Activated T-helper 1 cell treated with anti-CD3 and anti-CD28 coated beads, Interleukin-12 subunit alpha, Interleukin-12 subunit beta, Interleukin-2, Interleukin-4 antibody, amounts not matched to agents 30 ng/mL and 10 ng/mL and 1 ng/mL, durations not matched to agents 14 hours and 24 hours and 36 hours (primary cell): Measurements from ENCODE around the gene AGRP. TPM values are rescaled to one million over a fixed set of nuclear protein-coding genes. Genes with fewer than 3 reads are reported as not detected.

ENCODE experiments used
- DNase-seq: peaks from one replicate; pipeline ENCODE4 v3.0.0; 2021; ENCODE audit warnings: low spot score
- H3K27ac Mint-ChIP-seq: one replicate; pipeline ENCODE4 v1.8.0; 2021; ENCODE audit warnings: mild to moderate bottlenecking, mixed read lengths
- H3K27me3 Mint-ChIP-seq: one replicate; pipeline ENCODE4 v1.8.0; 2022; ENCODE audit warnings: mild to moderate bottlenecking, moderate library complexity, mixed read lengths; ENCODE audit not compliant: insufficient read depth
- H3K36me3 Mint-ChIP-seq: one replicate; pipeline ENCODE4 v1.8.0; 2021; ENCODE audit warnings: low read depth, mixed read lengths
- H3K4me1 Mint-ChIP-seq: one replicate; pipeline ENCODE4 v1.8.0; 2021; ENCODE audit warnings: low read depth, mixed read lengths
- H3K4me3 Mint-ChIP-seq: one replicate; pipeline ENCODE4 v1.8.0; 2021; ENCODE audit warnings: mild to moderate bottlenecking, moderate library complexity, mixed read lengths
- H3K9me3 Mint-ChIP-seq: one replicate; pipeline ENCODE4 v1.8.0; 2021; ENCODE audit warnings: mixed read lengths
- intact Hi-C: fragments of 100-400 bp; cut with micrococcal nuclease; formaldehyde crosslinking; loops from one replicate; pipeline ENCODE4 v1.15.1; 2024
- total RNA-seq: library from RNA; stranded (reverse); gene quantifications from 2 replicates; pipeline ENCODE4 v1.2.3, GENCODE V29; 2022

AGRP gene
- not detected in 2 replicates for total RNA-seq

DNA sequence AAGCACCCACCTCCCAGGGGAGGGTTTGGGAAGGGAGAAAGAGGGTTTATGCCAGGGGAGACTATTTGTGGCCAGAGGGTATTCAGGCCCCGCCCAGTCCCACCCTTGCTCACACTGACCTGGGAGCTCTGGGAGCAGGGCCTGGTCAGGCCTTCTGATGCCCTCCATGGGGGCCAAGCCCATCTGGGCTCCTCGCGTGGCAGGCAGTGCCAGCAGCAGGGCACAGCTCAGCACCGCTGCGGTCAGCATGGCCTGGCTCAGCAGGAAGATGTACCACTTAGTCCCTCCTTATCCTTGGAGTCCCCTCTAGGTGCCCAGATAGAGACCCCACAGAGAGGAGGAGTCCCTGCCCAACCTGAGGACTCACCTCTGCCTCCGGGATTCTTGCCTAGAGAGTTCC, at the start of gene AGRP:
Gene AGRP, minus strand, starts transcription at position 398 of the 400 bp plus-strand sequence. Its CDS starts 149 bp downstream, at position 249.
- no peaks in the 10 kb centered on the region for H3K9me3 Mint-ChIP-seq
- H3K4me1 Mint-ChIP-seq, result peaks cover 22% of the 10 kb centered on the region
- peaks cover 6% of the 10 kb centered on the region for H3K36me3 Mint-ChIP-seq
- H3K27ac Mint-ChIP-seq, result peak within 1 kb of the TSS; percentile 97
- DNase-seq, result no peak
- intact Hi-C loops, result no loop called here
- H3K27me3 Mint-ChIP-seq, result no peaks in the 10 kb centered on the region
- peak within 1 kb of the TSS; percentile 89 for H3K4me3 Mint-ChIP-seq

DNA sequence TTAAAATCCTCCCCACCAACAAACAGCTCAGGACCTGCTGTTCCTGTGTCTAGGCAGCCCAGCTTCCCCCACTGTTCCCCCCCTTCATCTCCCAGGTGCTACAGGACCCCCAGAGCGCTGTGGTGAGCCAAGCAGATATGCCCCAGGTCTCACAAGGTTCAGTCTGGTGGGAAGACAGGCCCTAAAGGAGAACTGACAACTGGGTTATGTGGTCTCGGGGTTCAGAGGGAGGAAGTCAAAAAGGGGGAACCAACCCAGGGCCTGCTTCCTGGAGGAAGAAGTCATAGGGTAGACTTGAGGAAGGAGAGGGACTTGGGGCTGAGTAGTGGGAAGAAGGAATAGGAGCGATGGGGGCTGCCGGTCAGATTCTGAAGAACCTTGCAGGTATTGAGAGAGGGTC, 47.9 kb upstream of the AGRP start:
- no peak overlapping the region for H3K27ac Mint-ChIP-seq
- H3K9me3 Mint-ChIP-seq, result no peaks in the 10 kb centered on the region
- peaks cover 25% of the 10 kb centered on the region for H3K4me1 Mint-ChIP-seq
- H3K4me3 Mint-ChIP-seq, result peak overlapping the region; percentile 16
- intact Hi-C loops, result no loop called here
- peaks cover 43% of the 10 kb centered on the region for H3K27me3 Mint-ChIP-seq
- DNase-seq, result no peak
- peaks cover 3% of the 10 kb centered on the region for H3K36me3 Mint-ChIP-seq

GRCh38 chr16:67530013-67530939, 46.9 kb upstream of the AGRP start:
- Mint-ChIP-seq H3K4me1 (peaks cover 15% of the 10 kb centered on the region), H3K36me3 (peaks cover 3% of the 10 kb centered on the region), H3K27me3 (peaks cover 40% of the 10 kb centered on the region), H3K27ac (no peak overlapping the region), H3K4me3 (peak overlapping the region; percentile 80), H3K9me3 (no peaks in the 10 kb centered on the region)
- intact Hi-C loops, result no loop called here
- no peak for DNase-seq

- H3K36me3 Mint-ChIP-seq, result peaks cover 3% of the 10 kb centered on the region
- peaks cover 40% of the 10 kb centered on the region for H3K27me3 Mint-ChIP-seq
- peaks cover 12% of the 10 kb centered on the region for H3K4me1 Mint-ChIP-seq
- no peak for DNase-seq
- intact Hi-C loops, result loop anchor here (10.0 kb wide), 1 partner anchor 275 kb away; the partner anchor contains the start of genes RANBP10 and TSNAXIP1
- H3K27ac Mint-ChIP-seq, result no peak overlapping the region
- no peaks in the 10 kb centered on the region for H3K9me3 Mint-ChIP-seq
- H3K4me3 Mint-ChIP-seq, result peak overlapping the region; percentile 80
Observed at GRCh38 chr16:67529582-67530012, 46.2 kb upstream of the AGRP start.

DNA sequence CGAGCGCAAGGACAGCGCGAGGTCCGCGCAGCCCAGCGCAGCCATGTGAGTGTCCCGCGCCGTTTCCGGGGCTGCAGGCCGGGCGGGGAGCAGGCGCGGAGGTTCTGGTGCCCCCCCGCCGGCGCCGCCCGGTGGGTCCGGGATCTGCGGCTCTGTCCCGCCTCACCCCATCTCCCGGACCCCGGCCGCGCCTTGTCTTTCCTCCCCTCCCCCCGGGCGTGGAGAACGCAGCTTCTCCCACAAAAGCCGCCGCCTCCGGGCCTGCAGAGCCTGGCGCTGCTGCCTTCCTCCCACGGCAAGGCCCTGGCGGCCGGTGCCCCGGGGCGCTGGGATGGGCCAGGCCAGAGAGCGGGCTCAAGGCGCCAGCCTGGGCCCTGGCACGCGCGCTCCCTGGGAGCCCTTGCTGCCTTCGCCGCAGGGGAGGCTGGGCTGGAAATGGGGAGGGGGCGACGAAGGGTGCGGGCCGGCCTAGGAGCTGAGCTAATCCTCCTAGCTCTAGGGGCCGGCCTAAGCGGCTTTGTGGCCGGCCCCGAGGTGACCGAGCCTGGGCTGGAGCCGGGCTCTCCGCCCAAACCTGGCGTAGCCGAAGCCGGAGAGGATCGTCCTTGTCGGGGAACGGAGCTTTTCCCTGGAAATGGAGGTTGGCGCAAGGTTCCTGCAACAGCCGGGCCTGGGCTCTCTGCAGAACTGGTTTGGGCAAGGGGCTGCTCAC, 45.7 kb upstream of the AGRP start:
- Mint-ChIP-seq H3K36me3 (peaks cover 3% of the 10 kb centered on the region), H3K4me1 (peaks cover 12% of the 10 kb centered on the region), H3K27me3 (peaks cover 43% of the 10 kb centered on the region), H3K27ac (no peak overlapping the region), H3K9me3 (no peaks in the 10 kb centered on the region), H3K4me3 (peak overlapping the region; percentile 80)
- intact Hi-C loops, result loop anchor here (1.0 to 10.0 kb wide), 2 partner anchors 8 to 276 kb away; partner anchors contain the start of genes RANBP10 and TSNAXIP1
- DNase-seq, result no peak

DNA sequence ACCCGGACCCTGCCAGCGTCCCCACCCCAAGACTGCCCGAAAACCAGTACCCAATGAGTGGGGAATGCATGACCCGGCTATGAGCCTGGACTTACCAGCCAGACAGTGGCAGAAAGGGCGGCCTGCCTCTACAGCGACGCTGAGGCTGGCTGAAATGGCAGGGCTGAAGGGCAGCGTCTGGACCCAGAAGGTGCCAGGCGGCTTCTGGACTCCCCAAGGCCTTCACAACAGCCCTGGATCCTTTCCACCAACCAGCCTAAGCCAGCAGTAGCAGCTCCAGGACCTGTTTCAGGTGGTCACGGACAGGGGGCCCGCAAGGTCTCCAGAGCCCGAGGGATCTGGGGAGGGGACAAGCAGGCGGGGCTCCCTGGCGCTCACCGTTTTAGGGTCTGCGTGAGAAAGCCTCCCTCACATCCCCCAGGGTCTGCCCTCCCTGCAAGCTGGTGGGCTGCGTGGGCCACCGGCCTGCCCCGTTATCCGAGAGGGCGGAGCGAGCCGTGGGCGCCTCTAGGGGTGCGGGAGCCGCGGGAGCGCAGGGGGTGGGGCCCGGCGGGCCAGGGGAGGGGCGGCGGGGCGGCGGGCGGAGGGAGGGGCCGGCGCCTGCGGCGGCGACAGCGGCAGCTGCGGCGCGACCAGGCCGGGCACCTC, 45.0 kb upstream of the AGRP start, which contains the start of gene RIPOR1:
Gene RIPOR1, plus strand, starts transcription at position 608 of the 648 bp plus-strand sequence. CDS start 9,618 bp downstream, outside the sequence.
- H3K27me3 Mint-ChIP-seq, result peaks cover 40% of the 10 kb centered on the region
- H3K4me1 Mint-ChIP-seq, result peaks cover 12% of the 10 kb centered on the region
- DNase-seq, result peak; percentile 34
- peak within 1 kb of the TSS; percentile 80 for H3K4me3 Mint-ChIP-seq
- peaks cover 3% of the 10 kb centered on the region for H3K36me3 Mint-ChIP-seq
- no peaks in the 10 kb centered on the region for H3K9me3 Mint-ChIP-seq
- H3K27ac Mint-ChIP-seq, result no peak within 1 kb of the TSS
- intact Hi-C loops, result loop anchor here (1.0 to 10.0 kb wide), 2 partner anchors 9 to 276 kb away; partner anchors contain the start of genes RANBP10 and TSNAXIP1

DNA sequence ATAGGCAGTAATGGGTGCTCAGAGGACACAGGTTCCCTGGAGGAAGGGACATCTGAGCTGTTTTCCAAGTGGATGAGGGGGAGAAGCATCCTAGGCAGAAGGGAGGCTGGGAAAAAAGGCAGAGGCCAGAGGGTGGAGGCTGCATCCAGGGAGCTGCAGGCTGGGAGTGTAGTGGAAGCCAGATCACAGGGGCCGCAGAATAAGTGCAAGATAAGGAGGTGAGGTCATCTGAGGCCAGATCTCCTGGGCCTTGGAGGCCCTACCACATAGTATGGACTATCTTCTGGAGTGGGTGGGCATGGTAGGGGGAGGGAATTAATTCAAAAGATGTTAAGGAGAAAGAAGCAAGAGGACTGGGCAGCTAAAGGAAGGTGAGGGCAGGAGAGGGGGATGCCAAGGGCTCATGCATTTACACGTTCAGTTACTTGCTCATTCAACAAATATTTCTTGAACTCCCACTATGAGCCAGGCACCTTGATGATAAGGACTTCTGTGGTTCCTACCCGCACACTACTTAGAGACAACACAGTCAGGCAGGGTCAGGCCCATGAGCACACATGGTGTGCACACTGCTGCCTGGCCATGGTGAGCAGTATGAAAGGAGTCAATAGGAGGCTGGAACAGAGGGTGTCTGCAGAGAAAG, 42.9 kb upstream of the AGRP start:
- H3K36me3 Mint-ChIP-seq, result peaks cover 3% of the 10 kb centered on the region
- H3K4me1 Mint-ChIP-seq, result peaks cover 14% of the 10 kb centered on the region
- peaks cover 30% of the 10 kb centered on the region for H3K27me3 Mint-ChIP-seq
- no peak overlapping the region for H3K4me3 Mint-ChIP-seq
- no peak overlapping the region for H3K27ac Mint-ChIP-seq
- no peak for DNase-seq
- no peaks in the 10 kb centered on the region for H3K9me3 Mint-ChIP-seq
- intact Hi-C loops, result loop anchor here (10.0 kb wide), 1 partner anchor 279 kb away; the partner anchor contains the start of genes RANBP10 and TSNAXIP1

DNA sequence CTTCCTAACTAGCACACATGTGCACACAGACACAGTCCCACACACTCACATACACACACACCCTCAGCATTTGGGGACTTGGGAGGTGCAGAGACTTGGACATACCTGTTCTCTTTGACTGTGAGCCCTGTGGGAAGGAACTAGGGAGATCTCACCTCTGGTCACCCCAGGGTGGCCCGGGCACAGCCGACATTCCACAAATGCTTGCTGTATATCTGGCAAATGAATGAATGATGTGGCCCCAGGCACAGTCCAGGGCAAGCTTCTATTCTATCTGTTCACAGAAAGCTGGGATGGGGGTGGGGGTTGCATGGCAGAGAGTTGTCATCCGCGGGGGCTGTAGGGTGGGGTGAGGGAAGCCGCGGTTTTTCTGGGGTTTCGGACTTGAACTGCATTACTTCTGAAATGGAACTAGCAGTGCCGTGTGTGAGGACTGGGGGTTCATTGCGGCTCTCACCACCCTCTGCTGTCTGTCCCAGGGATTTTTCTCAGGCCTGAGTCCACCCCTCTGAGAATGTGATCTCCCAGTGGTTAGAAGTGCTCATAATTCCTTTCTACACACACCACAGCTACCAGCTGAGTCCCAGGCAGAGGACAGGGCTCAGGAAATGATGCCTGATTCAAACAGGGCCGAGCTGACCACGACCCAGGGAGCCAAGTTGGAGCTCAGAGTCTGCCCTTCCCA, 42.0 kb upstream of the AGRP start:
- Mint-ChIP-seq H3K27me3 (peaks cover 24% of the 10 kb centered on the region), H3K4me3 (no peak overlapping the region), H3K9me3 (no peaks in the 10 kb centered on the region), H3K36me3 (peaks cover 3% of the 10 kb centered on the region), H3K27ac (no peak overlapping the region), H3K4me1 (peaks cover 21% of the 10 kb centered on the region)
- intact Hi-C loops, result loop anchor here (10.0 kb wide), 1 partner anchor 279 kb away; the partner anchor contains the start of genes RANBP10 and TSNAXIP1
- no peak for DNase-seq

GRCh38 chr16:67521095-67521804, 37.9 kb upstream of the AGRP start:
- H3K9me3 Mint-ChIP-seq, result no peaks in the 10 kb centered on the region
- peak overlapping the region; percentile 98 for H3K27ac Mint-ChIP-seq
- intact Hi-C loops, result loop anchor here (1.0 to 10.0 kb wide), 12 partner anchors 16 to 407 kb away; partner anchors contain the start of genes ATP6V0D1, CARMIL2, CTCF and GFOD2
- peak; percentile 95 for DNase-seq
- H3K4me1 Mint-ChIP-seq, result peaks cover 15% of the 10 kb centered on the region
- no peaks in the 10 kb centered on the region for H3K36me3 Mint-ChIP-seq
- peak overlapping the region; percentile 88 for H3K4me3 Mint-ChIP-seq
- H3K27me3 Mint-ChIP-seq, result peaks cover 8% of the 10 kb centered on the region

DNA sequence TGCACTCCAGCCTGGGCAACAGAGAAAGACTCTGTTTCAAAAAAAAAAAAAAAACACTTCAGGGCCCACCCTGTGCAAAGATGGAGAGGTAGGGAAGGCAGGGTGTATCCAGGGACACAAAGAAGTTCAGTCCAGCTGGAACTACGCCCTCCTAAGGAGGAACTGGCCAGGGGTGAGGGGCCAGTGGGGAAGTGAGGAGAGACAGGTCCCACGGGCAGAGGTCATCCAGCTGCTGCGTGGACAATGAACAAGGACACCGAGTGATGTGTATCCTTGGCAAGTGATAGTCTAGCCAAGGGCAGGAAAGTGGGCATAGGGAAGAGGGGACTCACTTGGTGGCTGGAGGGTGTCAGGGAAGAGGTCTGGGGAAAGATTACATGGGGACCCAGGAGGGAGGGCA, 35.9 kb upstream of the AGRP start:
- H3K27me3 Mint-ChIP-seq, result peaks cover 2% of the 10 kb centered on the region
- no peak overlapping the region for H3K27ac Mint-ChIP-seq
- no peaks in the 10 kb centered on the region for H3K9me3 Mint-ChIP-seq
- peaks cover 20% of the 10 kb centered on the region for H3K4me1 Mint-ChIP-seq
- no peak for DNase-seq
- no peak overlapping the region for H3K4me3 Mint-ChIP-seq
- no peaks in the 10 kb centered on the region for H3K36me3 Mint-ChIP-seq
- intact Hi-C loops, result no loop called here

GRCh38 chr16:67518676-67519075, 35.3 kb upstream of the AGRP start:
- no peak overlapping the region for H3K27ac Mint-ChIP-seq
- H3K36me3 Mint-ChIP-seq, result no peaks in the 10 kb centered on the region
- peaks cover 20% of the 10 kb centered on the region for H3K4me1 Mint-ChIP-seq
- H3K9me3 Mint-ChIP-seq, result no peaks in the 10 kb centered on the region
- intact Hi-C loops, result no loop called here
- no peak overlapping the region for H3K4me3 Mint-ChIP-seq
- H3K27me3 Mint-ChIP-seq, result peaks cover 2% of the 10 kb centered on the region
- no peak for DNase-seq
